ENCODE data around the gene SLC33A1.
"Not testable (repeated sequence)": the region's sequence is repeated elsewhere in the genome, so short reads cannot be mapped to it uniquely, and the experiment has no call there.

SLC33A1 gene

GRCh38 chr3:155889952-155890351 lies 35.7 kb upstream of the SLC33A1 start:
- H3K4me1 ChIP-seq (ENCODE audit: low read depth, poor library complexity, severe bottlenecking): peaks cover 32% of the 10 kb centered on the region
- H3K4me2 ChIP-seq: no peak overlapping the region
- H3K9ac ChIP-seq: no peak overlapping the region
- no peak for TF ChIP-seq CTCF (conservative IDR thresholded peaks at IDR 0.05; ENCODE audit: low read depth, low read length)
- H3K27ac ChIP-seq: no peak overlapping the region
- no peak overlapping the region for H2AFZ ChIP-seq (ENCODE audit: low read depth)
- no peaks in the 10 kb centered on the region for H3K27me3 ChIP-seq (ENCODE audit: insufficient read depth, low read depth)
- H3K79me2 ChIP-seq (ENCODE audit: insufficient read depth, low read depth): peaks cover 88% of the 10 kb centered on the region
- H3K4me3 ChIP-seq (IDR thresholded peaks at IDR 0.05; ENCODE audit: insufficient read depth, low read depth, low read length): no peak overlapping the region
- H3K36me3 ChIP-seq (ENCODE audit: insufficient read depth): peaks cover 6% of the 10 kb centered on the region; the same call in 1 of the 2 replicates
- peaks cover 38% of the 10 kb centered on the region for H4K20me1 ChIP-seq (ENCODE audit: insufficient read depth)

- H3K27me3 ChIP-seq (ENCODE audit: insufficient read depth, low read depth): no peaks in the 10 kb centered on the region
- no peak overlapping the region for H2AFZ ChIP-seq (ENCODE audit: low read depth)
- H3K4me1 ChIP-seq (ENCODE audit: low read depth, poor library complexity, severe bottlenecking): peaks cover 37% of the 10 kb centered on the region
- H4K20me1 ChIP-seq (ENCODE audit: insufficient read depth): peaks cover 38% of the 10 kb centered on the region
- H3K4me2 ChIP-seq: no peak overlapping the region
- H3K9ac ChIP-seq: no peak overlapping the region
- no peak for TF ChIP-seq CTCF (conservative IDR thresholded peaks at IDR 0.05; ENCODE audit: low read depth, low read length)
- no peak overlapping the region for H3K27ac ChIP-seq
- peaks cover 6% of the 10 kb centered on the region; the same call in 1 of the 2 replicates for H3K36me3 ChIP-seq (ENCODE audit: insufficient read depth)
- no peak overlapping the region for H3K4me3 ChIP-seq (IDR thresholded peaks at IDR 0.05; ENCODE audit: insufficient read depth, low read depth, low read length)
- H3K79me2 ChIP-seq (ENCODE audit: insufficient read depth, low read depth): peaks cover 95% of the 10 kb centered on the region
These were observed 35.0 kb upstream of the SLC33A1 start for GRCh38 chr3:155889212-155889611.

- H4K20me1 ChIP-seq (ENCODE audit: insufficient read depth): peaks cover 47% of the 10 kb centered on the region
These were observed 32.7 kb upstream of the SLC33A1 start for GRCh38 chr3:155886915-155887314.

GRCh38 chr3:155886348-155886747 lies 32.1 kb upstream of the SLC33A1 start:
- not testable (repeated sequence) for H3K9ac ChIP-seq; H2AFZ ChIP-seq (ENCODE audit: low read depth); H3K4me2 ChIP-seq; H3K36me3 ChIP-seq (ENCODE audit: insufficient read depth); H3K27ac ChIP-seq; H3K27me3 ChIP-seq (ENCODE audit: insufficient read depth, low read depth); H3K4me3 ChIP-seq (IDR thresholded peaks at IDR 0.05; ENCODE audit: insufficient read depth, low read depth, low read length)
- Histone ChIP-seq H3K79me2 (ENCODE audit: insufficient read depth, low read depth) (peaks cover 98% of the 10 kb centered on the region), H3K4me1 (ENCODE audit: low read depth, poor library complexity, severe bottlenecking) (peaks cover 33% of the 10 kb centered on the region), H4K20me1 (ENCODE audit: insufficient read depth) (peaks cover 47% of the 10 kb centered on the region)

More at GRCh38 chr3:155886915-155887314, 32.7 kb upstream of the SLC33A1 start:
- TF ChIP-seq CTCF (conservative IDR thresholded peaks at IDR 0.05; ENCODE audit: low read depth, low read length): no peak
- Histone ChIP-seq H2AFZ (ENCODE audit: low read depth) (no peak overlapping the region), H3K79me2 (ENCODE audit: insufficient read depth, low read depth) (peaks cover 98% of the 10 kb centered on the region), H3K27me3 (ENCODE audit: insufficient read depth, low read depth) (no peaks in the 10 kb centered on the region), H3K4me2 (no peak overlapping the region), H3K27ac (no peak overlapping the region), H3K4me1 (ENCODE audit: low read depth, poor library complexity, severe bottlenecking) (peaks cover 33% of the 10 kb centered on the region), H3K36me3 (ENCODE audit: insufficient read depth) (no peaks in the 10 kb centered on the region), H3K4me3 (IDR thresholded peaks at IDR 0.05; ENCODE audit: insufficient read depth, low read depth, low read length) (no peak overlapping the region), H3K9ac (no peak overlapping the region)

- Histone ChIP-seq H3K27me3 (ENCODE audit: insufficient read depth, low read depth) (no peaks in the 10 kb centered on the region), H3K4me3 (IDR thresholded peaks at IDR 0.05; ENCODE audit: insufficient read depth, low read depth, low read length) (no peak overlapping the region), H4K20me1 (ENCODE audit: insufficient read depth) (peaks cover 44% of the 10 kb centered on the region), H2AFZ (ENCODE audit: low read depth) (no peak overlapping the region), H3K4me2 (no peak overlapping the region), H3K9ac (no peak overlapping the region), H3K36me3 (ENCODE audit: insufficient read depth) (no peaks in the 10 kb centered on the region), H3K4me1 (ENCODE audit: low read depth, poor library complexity, severe bottlenecking) (peaks cover 33% of the 10 kb centered on the region), H3K27ac (no peak overlapping the region), H3K79me2 (ENCODE audit: insufficient read depth, low read depth) (peaks cover 98% of the 10 kb centered on the region)
- TF ChIP-seq CTCF (conservative IDR thresholded peaks at IDR 0.05; ENCODE audit: low read depth, low read length): no peak
These were observed 31.1 kb upstream of the SLC33A1 start for GRCh38 chr3:155885292-155885691.

All from KMS-11 (cell line).